GM12878 (cell line): ENCODE results near the gene CCL22. TPM values are rescaled to one million over a fixed set of nuclear protein-coding genes. Genes with fewer than 3 reads are reported as not detected.
A peak's percentile ranks its signal among the peaks of the same experiment; 100 is the strongest.

Experiments used
- ATF7 ChIP-seq: fragments of 450-650 bp; IDR thresholded peaks from 2 replicates; pipeline ENCODE4 v1.6.1; 2016; ENCODE audit warnings: low read depth, mild to moderate bottlenecking
- HSF1 ChIP-seq: fragments of 150-350 bp; IDR thresholded peaks from 2 replicates; pipeline ENCODE4 v1.6.1; 2014; ENCODE audit warnings: mild to moderate bottlenecking, low read depth, low read length
- MLLT1 ChIP-seq: fragments of 450-650 bp; IDR thresholded peaks from 2 replicates; pipeline ENCODE4 v1.6.1; 2016; ENCODE audit warnings: mild to moderate bottlenecking
- RELA ChIP-seq: fragments of 450-650 bp; IDR thresholded peaks from 2 replicates; pipeline ENCODE4 v1.8.0; 2014; ENCODE audit warnings: borderline replicate concordance; ENCODE audit not compliant: partially characterized antibody
- TAF1 ChIP-seq: IDR thresholded peaks from 2 replicates; pipeline ENCODE4 v1.6.1; 2011; ENCODE audit warnings: mild to moderate bottlenecking, low read depth, low read length, borderline replicate concordance
- polyA plus RNA-seq, 11 experiments: library from polyadenylated mRNA; depleted of rRNA in 4 of 11; unstranded in 6 of 11; stranded (reverse) in 5 of 11; fragments of >200 nt; fragmentation: Nextera tagmentation in 4 of 11; fragmentation: Illumina TruSeq in 1 of 11; extraction: Ambion mirVana in 4 of 11; extraction: Trizol in 1 of 11; gene quantifications; 1 replicate in 1 of 11; 2 replicates in 10 of 11; pipeline versions ENCODE4 v1.2.1 to v1.2.3, GENCODE V29; 2011 to 2016; ENCODE audit warnings: inconsistent platforms in 2 of 11, missing spikeins in 2 of 11, low read depth in 1 of 11
- total RNA-seq, 4 experiments: library from RNA; depleted of rRNA in 3 of 4; stranded (reverse); fragments of >200 nt in 3 of 4; fragmentation: Illumina TruSeq in 1 of 4; extraction: Trizol in 1 of 4; gene quantifications; 2 replicates each; pipeline versions ENCODE4 v1.2.1 to v1.2.3, GENCODE V29; 2013 to 2021
- TF ChIP-seq, protein P1 (sequence below): fragments of 450-650 bp; IDR thresholded peaks from 2 replicates; pipeline ENCODE4 v1.6.1; 2017; ENCODE audit warnings: borderline replicate concordance
- TF ChIP-seq, protein P2 (sequence below): fragments of 450-650 bp; IDR thresholded peaks from 2 replicates; pipeline ENCODE4 v1.6.1; 2016; ENCODE audit warnings: mild to moderate bottlenecking

Gene CCL22
- total and polyA plus RNA-seq, 10 of the 15 experiments (the other 5 are each of a cell fraction or from before 2014, with no cell fraction given) = 38.0 to 704 (median 349) TPM

- TF ChIP-seq, protein P1, sequence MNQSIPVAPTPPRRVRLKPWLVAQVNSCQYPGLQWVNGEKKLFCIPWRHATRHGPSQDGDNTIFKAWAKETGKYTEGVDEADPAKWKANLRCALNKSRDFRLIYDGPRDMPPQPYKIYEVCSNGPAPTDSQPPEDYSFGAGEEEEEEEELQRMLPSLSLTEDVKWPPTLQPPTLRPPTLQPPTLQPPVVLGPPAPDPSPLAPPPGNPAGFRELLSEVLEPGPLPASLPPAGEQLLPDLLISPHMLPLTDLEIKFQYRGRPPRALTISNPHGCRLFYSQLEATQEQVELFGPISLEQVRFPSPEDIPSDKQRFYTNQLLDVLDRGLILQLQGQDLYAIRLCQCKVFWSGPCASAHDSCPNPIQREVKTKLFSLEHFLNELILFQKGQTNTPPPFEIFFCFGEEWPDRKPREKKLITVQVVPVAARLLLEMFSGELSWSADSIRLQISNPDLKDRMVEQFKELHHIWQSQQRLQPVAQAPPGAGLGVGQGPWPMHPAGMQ = no peak
- TF ChIP-seq TAF1 (no peak), HSF1 (no peak), RELA (no peak), MLLT1 (no peak), ATF7 (0 out of 2 replicates have a peak, but pooled peaks have one; percentile 12)
- TF ChIP-seq, protein P2, sequence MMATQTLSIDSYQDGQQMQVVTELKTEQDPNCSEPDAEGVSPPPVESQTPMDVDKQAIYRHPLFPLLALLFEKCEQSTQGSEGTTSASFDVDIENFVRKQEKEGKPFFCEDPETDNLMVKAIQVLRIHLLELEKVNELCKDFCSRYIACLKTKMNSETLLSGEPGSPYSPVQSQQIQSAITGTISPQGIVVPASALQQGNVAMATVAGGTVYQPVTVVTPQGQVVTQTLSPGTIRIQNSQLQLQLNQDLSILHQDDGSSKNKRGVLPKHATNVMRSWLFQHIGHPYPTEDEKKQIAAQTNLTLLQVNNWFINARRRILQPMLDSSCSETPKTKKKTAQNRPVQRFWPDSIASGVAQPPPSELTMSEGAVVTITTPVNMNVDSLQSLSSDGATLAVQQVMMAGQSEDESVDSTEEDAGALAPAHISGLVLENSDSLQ = no peak
Measured at GRCh38 chr16:57413301-57413730, 54.7 kb downstream of the CCL22 start (continued).
